ENCODE measurements around the gene LRRC36.
"Not testable (repeated sequence)": the region's sequence is repeated elsewhere in the genome, so short reads cannot be mapped to it uniquely, and the experiment has no call there.

LRRC36 gene

DNA sequence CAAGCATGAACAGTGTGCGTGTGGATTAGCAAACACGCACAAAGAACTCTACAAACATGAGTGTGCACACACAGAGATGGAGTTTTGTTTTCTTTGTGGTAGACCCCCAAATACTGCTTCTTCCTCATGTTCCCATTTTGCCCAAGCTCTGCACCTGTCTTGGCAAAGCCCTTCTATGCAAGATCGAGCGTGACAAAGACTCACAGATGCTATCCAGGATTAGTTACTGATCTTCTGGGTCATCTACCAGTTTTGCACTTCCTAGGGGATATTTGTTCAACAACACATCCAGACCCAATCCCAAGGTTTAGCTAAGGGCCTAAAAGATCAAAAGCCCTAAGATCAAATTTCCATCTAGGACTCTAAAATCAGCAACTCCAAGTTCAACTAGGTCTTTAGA is 16.0 kb downstream of the LRRC36 start:
- H3K27me3 Mint-ChIP-seq: peaks cover 3% of the 10 kb centered on the region
- H3K4me3 Mint-ChIP-seq: no peak overlapping the region
- no peaks in the 10 kb centered on the region for H3K36me3 Mint-ChIP-seq
- no peaks in the 10 kb centered on the region for H3K9me3 Mint-ChIP-seq
- ATAC-seq (ENCODE audit: low read depth) (no peak), DNase-seq (ENCODE audit: low spot score in 2 of 2) (no peak)
- H3K27ac Mint-ChIP-seq: no peak overlapping the region
- H3K4me1 Mint-ChIP-seq: no peaks in the 10 kb centered on the region

DNA sequence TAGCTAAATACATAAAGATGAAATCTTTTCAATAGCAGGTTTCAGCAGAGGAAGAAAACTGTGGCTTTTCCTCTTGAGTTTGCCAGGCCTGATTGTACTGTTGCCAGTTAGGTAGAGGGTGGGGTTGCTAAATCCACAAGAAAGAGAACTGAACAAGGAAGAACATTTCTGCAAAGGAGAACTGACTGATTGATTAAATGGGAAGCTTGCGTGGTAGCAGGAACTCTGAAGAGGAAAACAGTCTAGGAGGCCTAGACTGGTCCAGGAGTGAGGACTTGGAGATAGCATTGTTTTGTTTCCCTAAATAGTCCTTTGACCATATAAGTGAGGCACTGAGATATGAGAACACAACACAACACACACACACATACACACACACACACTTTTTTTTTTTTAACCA is 18.8 kb downstream of the LRRC36 start:
- no peaks in the 10 kb centered on the region for H3K4me1 Mint-ChIP-seq
- H3K4me3 Mint-ChIP-seq: no peak overlapping the region
- peaks cover 3% of the 10 kb centered on the region for H3K27me3 Mint-ChIP-seq
- no peak for ATAC-seq (ENCODE audit: low read depth)
- H3K36me3 Mint-ChIP-seq: no peaks in the 10 kb centered on the region
- no peak overlapping the region for H3K27ac Mint-ChIP-seq
- H3K9me3 Mint-ChIP-seq: no peaks in the 10 kb centered on the region
- no peak for DNase-seq (ENCODE audit: low spot score in 2 of 2)

GRCh38 chr16:67346341-67346740 is 19.7 kb downstream of the LRRC36 start:
- Mint-ChIP-seq H3K36me3 (no peaks in the 10 kb centered on the region), H3K4me1 (no peaks in the 10 kb centered on the region), H3K27me3 (peaks cover 3% of the 10 kb centered on the region), H3K9me3 (no peaks in the 10 kb centered on the region), H3K4me3 (no peak overlapping the region), H3K27ac (no peak overlapping the region)
- DNase-seq (ENCODE audit: low spot score in 2 of 2) (no peak), ATAC-seq (ENCODE audit: low read depth) (no peak)

DNA sequence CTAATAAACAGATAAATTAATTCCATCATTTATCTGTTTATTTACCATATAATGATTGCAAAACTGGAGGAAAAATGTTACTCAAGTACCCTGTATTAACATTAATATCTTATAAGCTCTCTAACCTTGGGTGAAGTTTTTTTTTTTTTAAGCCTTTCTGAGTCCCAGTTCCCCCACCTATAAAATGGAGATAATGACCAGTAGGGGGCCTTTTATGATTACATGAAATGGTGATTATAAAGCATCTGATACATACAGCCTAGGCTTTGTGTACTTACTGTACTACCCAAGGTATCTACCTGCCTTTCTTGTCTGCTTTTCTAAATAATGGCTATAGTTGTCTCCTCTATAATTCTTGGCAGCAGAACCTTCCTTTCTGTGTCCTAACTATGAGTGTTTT is 22.6 kb downstream of the LRRC36 start:
- Mint-ChIP-seq H3K4me1 (no peaks in the 10 kb centered on the region), H3K27me3 (no peaks in the 10 kb centered on the region), H3K36me3 (no peaks in the 10 kb centered on the region), H3K4me3 (no peak overlapping the region), H3K9me3 (no peaks in the 10 kb centered on the region), H3K27ac (no peak overlapping the region)
- DNase-seq (ENCODE audit: low spot score in 2 of 2): peak in 1 of 2 donors; percentile 43
- peak; percentile 79 for ATAC-seq (ENCODE audit: low read depth)

GRCh38 chr16:67350324-67350723 is 23.7 kb downstream of the LRRC36 start:
- H3K36me3 Mint-ChIP-seq: no peaks in the 10 kb centered on the region
- H3K4me3 Mint-ChIP-seq: no peak overlapping the region
- no peaks in the 10 kb centered on the region for H3K4me1 Mint-ChIP-seq
- no peaks in the 10 kb centered on the region for H3K9me3 Mint-ChIP-seq
- DNase-seq (ENCODE audit: low spot score in 2 of 2) (no peak), ATAC-seq (ENCODE audit: low read depth) (no peak)
- no peaks in the 10 kb centered on the region for H3K27me3 Mint-ChIP-seq
- H3K27ac Mint-ChIP-seq: no peak overlapping the region

DNA sequence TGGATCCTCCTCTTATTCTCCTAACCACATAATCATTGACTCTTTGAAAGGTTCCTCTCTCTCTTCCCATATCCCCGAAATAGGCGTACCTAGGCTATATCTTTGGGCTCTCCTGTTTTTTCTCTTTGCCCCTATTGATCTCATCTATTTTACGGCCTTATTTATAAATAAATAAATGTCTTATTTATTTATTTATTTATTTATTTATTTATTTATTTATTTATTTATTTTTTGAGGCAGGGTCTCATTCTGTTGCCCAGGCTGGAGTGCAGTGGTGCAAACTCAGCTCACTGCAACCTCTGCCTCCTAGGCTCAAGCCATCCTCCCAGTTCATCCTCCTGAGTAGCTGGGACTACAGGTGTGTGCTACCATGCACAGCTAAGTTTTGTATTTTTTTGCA is 25.8 kb downstream of the LRRC36 start:
- not testable (repeated sequence) for H3K27me3 Mint-ChIP-seq; ATAC-seq (ENCODE audit: low read depth); H3K9me3 Mint-ChIP-seq

DNA sequence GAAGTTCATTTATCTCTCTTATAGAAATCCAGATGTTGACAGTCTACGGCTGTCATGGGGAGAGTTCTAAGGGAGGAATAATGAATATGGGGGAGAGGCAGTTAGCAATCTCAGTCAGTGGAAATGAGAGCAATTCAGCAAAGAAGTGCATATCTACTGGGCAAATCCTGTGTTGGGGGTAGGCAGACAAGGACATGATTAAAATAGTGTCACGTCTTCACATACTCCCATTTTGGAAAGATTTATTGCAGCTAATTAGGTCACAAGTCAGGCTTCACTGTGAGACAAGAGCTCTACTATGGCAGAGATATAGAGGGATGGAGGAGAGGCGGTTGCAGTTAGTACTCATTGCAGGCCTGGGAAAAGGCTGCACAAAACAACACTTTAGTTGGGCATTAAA is 29.8 kb downstream of the LRRC36 start:
- no peak overlapping the region for H3K27ac Mint-ChIP-seq
- no peaks in the 10 kb centered on the region for H3K36me3 Mint-ChIP-seq
- DNase-seq (ENCODE audit: low spot score in 2 of 2) (no peak), ATAC-seq (ENCODE audit: low read depth) (no peak)
- no peak overlapping the region for H3K4me3 Mint-ChIP-seq
- H3K9me3 Mint-ChIP-seq: no peaks in the 10 kb centered on the region
- peaks cover 8% of the 10 kb centered on the region for H3K27me3 Mint-ChIP-seq
- H3K4me1 Mint-ChIP-seq: no peaks in the 10 kb centered on the region

More for the DNA sequence above, 25.8 kb downstream of the LRRC36 start:
- not testable (repeated sequence) for H3K27ac Mint-ChIP-seq; DNase-seq (ENCODE audit: low spot score in 2 of 2); H3K4me1 Mint-ChIP-seq; H3K36me3 Mint-ChIP-seq; H3K4me3 Mint-ChIP-seq

DNA sequence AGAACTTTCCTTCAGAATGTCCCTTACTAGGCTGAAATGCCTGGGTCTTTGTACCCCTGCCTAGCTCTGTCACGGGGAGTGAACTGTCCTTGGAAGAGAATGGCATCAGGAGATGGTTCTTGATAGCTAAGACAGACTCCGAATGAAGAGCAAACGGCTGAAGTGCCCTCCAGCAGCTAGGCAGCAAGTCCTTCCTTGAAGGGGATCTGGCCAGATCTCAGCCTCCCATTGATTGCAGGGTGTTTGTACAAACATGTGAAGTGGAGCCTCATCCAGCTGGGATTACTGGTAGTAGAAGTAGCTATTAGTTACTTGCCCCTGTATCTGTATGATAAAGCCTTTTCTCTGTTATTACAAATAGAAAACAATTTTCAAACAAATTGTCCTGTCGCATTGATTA is 30.9 kb downstream of the LRRC36 start:
- ATAC-seq (ENCODE audit: low read depth) (no peak), DNase-seq (ENCODE audit: low spot score in 2 of 2) (no peak)
- Mint-ChIP-seq H3K4me1 (no peaks in the 10 kb centered on the region), H3K27me3 (peaks cover 8% of the 10 kb centered on the region), H3K36me3 (no peaks in the 10 kb centered on the region), H3K4me3 (no peak overlapping the region), H3K9me3 (no peaks in the 10 kb centered on the region), H3K27ac (no peak overlapping the region)

- not testable (repeated sequence) for H3K4me1 Mint-ChIP-seq; H3K27ac Mint-ChIP-seq; H3K9me3 Mint-ChIP-seq; H3K36me3 Mint-ChIP-seq; DNase-seq (ENCODE audit: low spot score in 2 of 2); ATAC-seq (ENCODE audit: low read depth); H3K27me3 Mint-ChIP-seq; H3K4me3 Mint-ChIP-seq
Measured at GRCh38 chr16:67359540-67360269, 33.1 kb downstream of the LRRC36 start.

GRCh38 chr16:67361038-67361437 is 34.4 kb downstream of the LRRC36 start:
- H3K27ac Mint-ChIP-seq: no peak overlapping the region

GRCh38 chr16:67364600-67365235 is 38.1 kb downstream of the LRRC36 start:
- peak; percentile 78 for ATAC-seq (ENCODE audit: low read depth)
- H3K4me1 Mint-ChIP-seq: peaks cover 10% of the 10 kb centered on the region
- peak overlapping the region; percentile 83 for H3K27ac Mint-ChIP-seq
- H3K4me3 Mint-ChIP-seq: no peak overlapping the region
- H3K36me3 Mint-ChIP-seq: no peaks in the 10 kb centered on the region
- H3K9me3 Mint-ChIP-seq: no peaks in the 10 kb centered on the region
- DNase-seq (ENCODE audit: low spot score in 2 of 2): no peak
- H3K27me3 Mint-ChIP-seq: no peaks in the 10 kb centered on the region

More at GRCh38 chr16:67361038-67361437, 34.4 kb downstream of the LRRC36 start:
- Mint-ChIP-seq H3K4me1 (peaks cover 10% of the 10 kb centered on the region), H3K27me3 (peaks cover 5% of the 10 kb centered on the region), H3K36me3 (no peaks in the 10 kb centered on the region), H3K4me3 (no peak overlapping the region), H3K9me3 (no peaks in the 10 kb centered on the region)
- DNase-seq (ENCODE audit: low spot score in 2 of 2) (no peak), ATAC-seq (ENCODE audit: low read depth) (no peak)

- peaks cover 2% of the 10 kb centered on the region for H3K4me1 Mint-ChIP-seq
- no peak overlapping the region for H3K4me3 Mint-ChIP-seq
- H3K27me3 Mint-ChIP-seq: no peaks in the 10 kb centered on the region
- no peak for DNase-seq (ENCODE audit: low spot score in 2 of 2)
- H3K9me3 Mint-ChIP-seq: no peaks in the 10 kb centered on the region
- H3K27ac Mint-ChIP-seq: no peak overlapping the region
- no peaks in the 10 kb centered on the region for H3K36me3 Mint-ChIP-seq
- ATAC-seq (ENCODE audit: low read depth): no peak
Measured at GRCh38 chr16:67370661-67371060, 44.0 kb downstream of the LRRC36 start.

DNA sequence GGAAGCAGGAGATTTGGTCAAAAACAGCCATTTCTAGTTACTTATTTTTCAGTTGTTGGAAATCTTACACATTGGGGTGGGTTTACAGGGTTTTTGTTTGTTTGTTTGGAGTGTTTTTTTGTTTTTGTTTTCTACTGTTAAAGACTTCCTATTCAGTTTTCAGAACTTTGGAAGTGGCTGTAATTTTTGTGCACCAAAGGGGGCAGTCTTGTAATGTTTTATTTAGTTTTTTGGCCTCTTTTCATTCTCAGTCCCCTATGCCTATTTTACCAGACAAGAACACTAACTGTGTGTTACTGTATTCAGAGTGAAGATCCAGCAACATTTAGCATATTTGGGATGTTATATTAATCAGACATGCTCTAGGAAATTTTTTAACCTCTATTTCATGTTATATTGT is 46.0 kb downstream of the LRRC36 start:
- Mint-ChIP-seq H3K4me3 (no peak overlapping the region), H3K9me3 (no peaks in the 10 kb centered on the region), H3K36me3 (no peaks in the 10 kb centered on the region), H3K4me1 (no peaks in the 10 kb centered on the region), H3K27me3 (no peaks in the 10 kb centered on the region), H3K27ac (no peak overlapping the region)
- DNase-seq (ENCODE audit: low spot score in 2 of 2) (no peak), ATAC-seq (ENCODE audit: low read depth) (no peak)

DNA sequence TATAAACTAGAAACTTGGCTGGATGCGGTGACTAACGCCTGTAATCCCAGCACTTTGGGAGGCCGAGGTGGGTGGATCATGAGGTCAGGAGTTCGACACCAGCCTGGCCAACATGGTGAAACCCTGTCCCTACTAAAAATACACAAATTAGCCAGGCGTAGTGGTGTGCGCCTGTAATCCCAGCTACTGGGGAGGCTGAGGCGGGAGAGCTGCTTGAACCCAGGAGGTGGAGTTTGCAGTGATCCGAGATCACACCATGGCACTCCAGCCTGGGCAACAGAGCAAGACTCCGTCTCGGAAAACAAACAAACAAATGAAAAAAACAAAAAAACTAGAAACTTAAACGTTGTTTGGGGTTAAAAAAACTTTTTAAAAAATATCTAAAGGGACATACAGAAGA is 49.4 kb downstream of the LRRC36 start:
- not testable (repeated sequence) for H3K27me3 Mint-ChIP-seq, H3K36me3 Mint-ChIP-seq

GRCh38 chr16:67378642-67379041 is 52.0 kb downstream of the LRRC36 start:
- H3K9me3 Mint-ChIP-seq: no peaks in the 10 kb centered on the region
- no peaks in the 10 kb centered on the region for H3K36me3 Mint-ChIP-seq
- H3K27me3 Mint-ChIP-seq: no peaks in the 10 kb centered on the region
- DNase-seq (ENCODE audit: low spot score in 2 of 2) (no peak), ATAC-seq (ENCODE audit: low read depth) (no peak)
- H3K4me3 Mint-ChIP-seq: no peak overlapping the region
- H3K4me1 Mint-ChIP-seq: no peaks in the 10 kb centered on the region
- no peak overlapping the region for H3K27ac Mint-ChIP-seq

More for the DNA sequence above, 49.4 kb downstream of the LRRC36 start:
- H3K4me3 Mint-ChIP-seq; ATAC-seq (ENCODE audit: low read depth); H3K9me3 Mint-ChIP-seq; H3K4me1 Mint-ChIP-seq; H3K27ac Mint-ChIP-seq; DNase-seq (ENCODE audit: low spot score in 2 of 2): not testable (repeated sequence)
